ENCODE measurements around the gene TIAM2.

DNA sequence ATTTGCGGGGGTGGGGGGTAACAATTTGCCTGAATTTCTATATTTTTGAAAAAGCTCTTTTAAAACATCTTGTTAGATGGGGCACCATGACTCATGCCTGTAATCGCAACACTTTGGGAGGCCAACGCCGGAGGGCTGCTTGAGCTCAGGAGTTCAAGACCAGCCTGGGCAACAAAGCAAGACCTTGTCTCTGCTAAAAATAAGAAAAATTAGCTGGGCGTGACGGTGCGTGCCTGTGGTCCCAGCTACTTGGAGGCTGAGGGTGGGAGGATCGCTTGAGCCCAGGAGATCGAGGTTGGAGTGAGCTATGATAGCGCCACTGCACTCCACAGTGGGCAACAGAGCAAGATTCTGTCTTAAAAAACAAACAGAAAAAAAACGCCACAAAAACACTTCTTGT lies 41.5 kb upstream of the TIAM2 start:
- TF ChIP-seq POLR2A (IDR thresholded peaks at IDR 0.05; ENCODE audit: low read length) (no peak), GATA1 (IDR thresholded peaks at IDR 0.05; ENCODE audit: low read depth, low read length) (no peak)

Data from erythroblast (primary cell).